Nucleus accumbens (tissue), 56 donors: ENCODE data around the gene ZNF335.
"Not testable (repeated sequence)": the region's sequence is repeated elsewhere in the genome, so short reads cannot be mapped to it uniquely, and the experiment has no call there.

Experiments used
- DNase-seq, 56 donors: peaks; one replicate each; lab custom pipeline; 2025; lab: John Stamatoyannopoulos, UW

Gene ZNF335

GRCh38 chr20:45940053-45940452 is 31.9 kb downstream of the ZNF335 start:
- no peak for DNase-seq

- DNase-seq = no peak
Observed at GRCh38 chr20:45938727-45939438, 33.1 kb downstream of the ZNF335 start.

- DNase-seq = no peak
Observed at GRCh38 chr20:45937765-45938164, 34.2 kb downstream of the ZNF335 start.

GRCh38 chr20:45935416-45936046 is 36.5 kb downstream of the ZNF335 start:
- DNase-seq = peak in 1 of 56 donors; percentile 34

GRCh38 chr20:45934586-45935415 is 37.2 kb downstream of the ZNF335 start, which contains the start of gene PCIF1:
Gene PCIF1 (plus strand): TSS chr20:45934683. CDS start chr20:45939000, 4,317 bp downstream.
- DNase-seq = peak; percentile 68 to 98 (median 95)

GRCh38 chr20:45934046-45934585 is 37.9 kb downstream of the ZNF335 start:
- DNase-seq = peak in 35 of 56 donors; percentile 56 to 92 (median 82)

- DNase-seq = peak; percentile 19 to 80 (median 54)
Observed at GRCh38 chr20:45933266-45934045, 38.5 kb downstream of the ZNF335 start.

DNA sequence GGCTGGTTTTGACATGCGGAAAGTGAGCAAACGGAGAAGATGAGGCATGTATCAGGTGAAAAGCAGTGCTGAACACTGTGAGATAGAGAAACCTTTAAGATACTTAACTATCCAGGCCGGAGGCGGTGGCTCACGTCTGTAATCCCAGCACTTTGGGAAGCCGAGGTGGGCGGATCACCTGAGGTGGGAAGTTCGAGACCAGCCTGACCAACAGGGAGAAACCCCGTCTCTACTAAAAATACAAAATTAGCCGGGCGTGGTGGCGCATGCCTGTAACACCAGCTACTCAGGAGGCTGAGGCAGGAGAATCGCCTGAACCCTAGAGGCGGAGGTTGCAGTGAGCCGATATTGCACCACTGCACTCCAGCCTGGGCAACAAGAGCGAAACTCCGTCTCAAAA is 40.3 kb downstream of the ZNF335 start:
- not testable (repeated sequence) for DNase-seq

DNA sequence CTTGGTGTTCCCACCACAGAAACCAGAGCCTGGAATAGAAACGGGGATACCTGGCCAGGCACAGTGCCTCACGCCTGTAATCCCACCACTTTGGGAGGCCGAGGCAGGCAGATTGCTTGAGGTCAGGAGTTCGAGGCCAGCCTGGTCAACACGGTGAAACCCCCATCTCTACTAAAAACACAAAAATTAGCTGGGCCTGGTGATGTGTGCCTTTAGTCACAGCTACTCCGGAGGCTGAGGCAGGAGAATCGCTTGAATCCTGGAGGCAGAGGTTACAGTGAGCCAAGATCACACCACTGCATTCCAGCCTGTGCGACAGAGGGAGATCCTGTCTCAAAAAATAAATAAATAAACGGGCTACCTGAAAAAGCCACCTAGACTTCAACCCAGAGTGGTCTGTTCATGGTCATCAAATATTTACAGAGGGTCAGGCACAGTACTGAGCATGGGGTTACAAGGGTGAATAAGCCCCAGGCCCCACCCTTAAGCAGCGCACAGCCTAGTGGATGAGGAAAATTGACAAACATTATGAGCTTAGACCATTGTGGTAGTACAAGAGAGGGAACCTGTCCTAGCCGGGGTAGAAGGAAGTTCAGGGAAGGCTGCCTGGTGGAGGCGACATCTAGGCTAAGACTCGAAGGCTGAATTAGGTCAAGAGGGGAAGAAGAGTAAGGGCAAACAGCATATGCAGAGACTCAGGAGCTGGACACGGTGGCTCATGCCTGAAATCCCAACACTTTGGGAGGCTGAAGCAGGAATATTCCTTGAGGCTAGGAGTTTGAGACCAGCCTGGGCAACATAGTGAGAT is 44.7 kb downstream of the ZNF335 start:
- DNase-seq = no peak

- DNase-seq = no peak
Observed at GRCh38 chr20:45926731-45927070, 45.3 kb downstream of the ZNF335 start.

DNA sequence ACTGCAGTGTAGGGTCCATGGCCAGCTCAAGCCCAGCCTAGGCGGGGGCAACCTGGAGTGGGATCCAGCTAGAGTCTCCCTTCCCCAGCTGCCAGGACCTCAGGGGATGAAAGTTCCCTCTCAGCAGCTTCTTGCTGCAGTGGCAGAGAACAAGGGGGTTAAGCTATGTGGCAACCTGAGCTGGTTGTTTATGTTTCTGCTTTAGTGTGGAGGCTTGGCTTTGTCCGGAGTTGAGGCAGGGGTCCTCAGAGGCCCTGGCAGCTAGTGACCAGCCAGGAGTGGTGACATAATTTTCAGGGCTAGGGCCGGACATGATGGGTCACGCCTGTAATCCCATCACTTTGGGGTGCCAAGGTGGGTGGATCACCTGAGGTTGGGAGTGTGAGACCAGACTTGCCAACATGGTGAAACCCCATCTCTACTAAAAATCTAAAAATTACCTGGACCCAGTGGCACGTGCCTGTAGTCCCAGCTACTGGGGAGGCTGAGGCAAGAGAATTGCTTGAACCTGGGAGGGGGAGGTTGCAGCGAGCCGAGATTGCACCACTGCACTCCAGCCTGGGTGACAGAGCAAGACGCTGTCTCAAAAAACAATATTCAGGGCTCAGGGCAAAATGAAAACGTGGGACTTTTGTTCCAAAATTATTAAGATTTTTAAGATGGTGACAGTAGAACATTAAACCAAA is 46.0 kb downstream of the ZNF335 start:
- DNase-seq = no peak

DNA sequence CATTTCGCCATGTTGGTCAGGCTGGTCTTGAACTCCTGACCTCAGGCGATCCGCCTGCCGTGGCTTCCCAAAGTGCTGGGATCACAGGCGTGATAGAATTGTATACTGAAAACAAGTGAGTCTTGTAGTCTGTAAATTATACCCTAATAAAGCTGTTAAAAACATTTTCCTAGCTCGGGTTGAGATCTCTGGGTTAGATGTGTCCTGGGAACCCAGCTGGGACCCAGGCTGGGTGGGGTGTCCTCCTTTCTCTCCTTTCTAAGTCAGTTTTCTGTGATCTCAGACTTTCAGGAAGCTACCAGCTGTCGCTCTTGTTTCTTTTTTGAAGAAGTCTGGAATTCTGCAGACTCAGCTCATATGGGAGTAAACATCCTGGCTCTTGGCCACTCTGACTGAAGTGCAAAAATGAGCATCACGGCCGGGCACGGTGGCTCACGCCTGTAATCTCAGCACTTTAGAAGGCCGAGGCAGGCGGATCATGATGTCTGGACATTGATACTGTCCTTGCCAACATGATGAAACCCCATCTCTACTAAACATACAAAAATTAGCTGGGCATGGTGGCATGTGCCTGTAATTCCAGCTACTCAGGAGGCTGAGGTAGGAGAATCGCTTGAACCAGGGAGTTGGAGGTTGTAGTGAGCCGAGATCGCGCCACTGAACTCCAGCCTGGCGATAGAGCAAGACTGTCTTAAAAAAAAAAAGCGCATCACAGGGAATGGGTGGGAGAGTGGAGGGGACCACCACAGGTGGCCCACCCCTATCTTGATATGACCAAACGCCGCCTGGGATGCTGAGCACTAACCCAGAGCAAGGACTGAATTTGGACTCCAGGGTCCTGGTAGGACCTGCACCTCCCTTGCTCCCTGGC is 47.4 kb downstream of the ZNF335 start:
- DNase-seq = no peak

DNA sequence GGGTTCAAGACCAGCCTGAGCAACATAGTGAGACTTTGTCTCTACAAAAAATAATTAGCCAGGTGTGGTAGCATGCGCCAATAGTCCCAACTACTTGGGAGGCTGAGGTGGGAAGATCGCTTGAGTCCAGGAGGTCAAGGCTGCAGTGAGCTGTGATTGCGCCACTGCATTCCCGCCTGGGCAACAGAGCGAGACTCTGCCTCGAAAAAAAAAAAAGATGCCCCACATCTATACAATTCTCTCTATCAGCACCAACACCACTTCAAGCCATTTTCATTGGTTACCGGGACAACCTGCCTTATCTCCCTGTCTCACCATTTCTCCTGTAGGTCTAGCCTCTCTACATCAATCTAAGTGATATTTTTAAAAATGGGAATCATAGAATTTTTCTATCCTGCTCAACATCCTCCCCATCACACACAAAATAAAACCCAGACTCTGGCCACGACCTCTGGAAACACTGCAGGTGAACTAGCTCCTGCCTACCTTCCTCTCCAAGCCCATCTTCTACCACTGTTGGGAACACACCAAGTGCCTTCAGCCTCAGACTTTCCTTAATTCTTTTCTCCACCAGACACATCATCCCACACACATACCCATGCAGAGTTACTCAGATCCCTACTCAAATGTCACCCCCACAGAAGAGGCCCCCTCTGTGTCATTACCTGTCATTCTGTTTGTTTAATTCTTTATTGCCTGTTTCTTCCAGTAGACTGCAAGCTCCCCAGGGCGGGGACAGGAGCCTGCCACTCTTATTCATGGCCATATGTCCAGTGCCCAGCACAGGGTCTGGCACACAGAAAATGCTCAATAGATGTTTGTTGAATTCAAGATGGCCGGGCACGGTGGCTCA is 50.4 kb downstream of the ZNF335 start:
- no peak for DNase-seq

GRCh38 chr20:45920462-45921336 is 51.3 kb downstream of the ZNF335 start:
- DNase-seq = no peak

- DNase-seq = no peak
Observed at GRCh38 chr20:45919542-45920399, 52.2 kb downstream of the ZNF335 start.
